ENCODE measurements around the gene NUCB1.
"Not testable (repeated sequence)": the region's sequence is repeated elsewhere in the genome, so short reads cannot be mapped to it uniquely, and the experiment has no call there.

The NUCB1 gene

DNA sequence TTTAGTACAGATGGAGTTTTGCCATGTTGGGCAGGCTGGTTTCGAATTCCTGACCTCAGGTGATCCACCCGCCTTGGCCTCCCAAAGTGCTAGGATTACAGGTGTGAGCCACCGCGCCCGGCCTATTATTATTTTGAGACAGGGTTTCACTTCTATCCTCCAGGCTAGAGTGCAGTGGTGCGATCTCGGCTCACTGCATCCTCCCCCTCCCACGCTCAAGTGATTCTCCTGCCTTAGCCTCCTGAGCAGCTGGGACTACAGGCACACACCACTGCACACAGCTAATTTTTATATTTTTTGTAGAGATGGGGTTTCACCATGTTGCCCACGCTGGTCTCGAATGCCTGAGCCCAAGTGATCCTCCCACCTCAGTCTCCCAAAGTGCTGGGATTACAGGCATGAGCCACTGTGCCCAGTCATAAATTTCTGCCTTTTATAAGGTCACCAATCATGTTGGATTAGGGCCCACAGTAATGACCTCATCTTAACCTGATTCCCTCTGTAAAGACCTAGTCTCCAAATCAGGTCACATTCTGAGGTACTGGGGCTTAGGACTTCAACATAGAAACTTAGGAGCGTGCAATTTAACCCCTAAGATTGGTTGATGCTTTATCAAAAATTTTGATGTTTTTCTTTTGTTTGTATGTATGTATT is 9.4 kb downstream of the NUCB1 start:
- WGBS (ENCODE audit: extremely low coverage, insufficient coverage, insufficient read length), result no CpG with 5 or more reads among the region's 11 CpGs
- not testable (repeated sequence) for H3K9me3 ChIP-seq (ENCODE audit: insufficient read depth, low read depth, low read length)

DNA sequence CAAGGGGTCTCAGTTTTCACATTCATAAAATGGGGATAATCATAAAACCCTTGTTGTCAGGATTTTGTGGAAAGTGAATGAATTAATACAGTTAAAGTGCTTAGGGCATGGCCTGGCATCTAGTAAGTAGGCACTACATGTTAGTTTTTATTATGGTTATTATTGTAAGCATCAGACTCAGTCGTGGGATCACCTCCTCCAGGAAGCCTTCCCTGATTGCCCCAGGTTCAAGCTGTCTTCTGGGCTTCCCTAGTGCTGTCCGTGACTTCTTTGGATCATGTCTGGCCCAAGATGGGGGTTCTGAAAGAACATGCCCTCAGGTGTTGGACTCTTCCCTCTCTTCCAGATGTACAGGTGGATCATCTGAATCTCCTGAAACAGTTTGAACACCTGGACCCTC is 10.7 kb downstream of the NUCB1 start:
- H3K18ac ChIP-seq (ENCODE audit: low read length), result no peak overlapping the region
- no peak overlapping the region for H2BK12ac ChIP-seq (ENCODE audit: low read length)
- no peak overlapping the region for H3K4ac ChIP-seq (ENCODE audit: low read depth, low read length)
- H3K27me3 ChIP-seq (ENCODE audit: insufficient read depth, low read length), result no peaks in the 10 kb centered on the region
- H4K8ac ChIP-seq (ENCODE audit: low read depth, low read length), result no peak overlapping the region
- no peak overlapping the region for H2BK5ac ChIP-seq (ENCODE audit: low read depth, low read length, poor library complexity)
- H3K27ac ChIP-seq (ENCODE audit: low read depth, low read length), result no peak overlapping the region
- H3K14ac ChIP-seq (ENCODE audit: low read length), result no peak overlapping the region
- peaks cover 0 to 4% of the 10 kb centered on the region in 2 experiments for H3K4me1 ChIP-seq (ENCODE audit: control insufficient read depth in 1 of 2, insufficient read depth in 2 of 2, low read length in 2 of 2)
- WGBS (ENCODE audit: extremely low coverage, insufficient coverage, insufficient read length), result no CpG with 5 or more reads among the region's 2 CpGs
- no peak overlapping the region for H2BK120ac ChIP-seq (ENCODE audit: insufficient read depth, low read length, poor library complexity)
- no peak overlapping the region for H3K23ac ChIP-seq (ENCODE audit: low read length)
- H3K36me3 ChIP-seq (ENCODE audit: control insufficient read depth in 1 of 2, insufficient read depth in 2 of 2, low read length in 2 of 2), result peaks cover 50 to 52% of the 10 kb centered on the region in 2 experiments
- no peak for DNase-seq
- H3K9ac ChIP-seq (ENCODE audit: low read length), result no peak overlapping the region
- no peaks in the 10 kb centered on the region for H3K79me1 ChIP-seq (ENCODE audit: low read length)
- no peak overlapping the region for H2AFZ ChIP-seq (ENCODE audit: insufficient read depth, low read length, poor library complexity)
- no peaks in the 10 kb centered on the region for H3K9me3 ChIP-seq (ENCODE audit: insufficient read depth, low read depth, low read length)
- no peak overlapping the region for H4K12ac ChIP-seq (ENCODE audit: low read depth, low read length)
- no peak overlapping the region for H3K4me3 ChIP-seq (ENCODE audit: low read depth, low read length)
- no peak overlapping the region for H4K91ac ChIP-seq (ENCODE audit: low read depth, low read length)
- H2AK5ac ChIP-seq (ENCODE audit: low read length), result no peak overlapping the region
- H3K79me2 ChIP-seq (ENCODE audit: control insufficient read depth, insufficient read depth, low read length, poor library complexity), result no peaks in the 10 kb centered on the region
- no peak overlapping the region for H3K4me2 ChIP-seq (ENCODE audit: low read length)

More for the DNA sequence above, 9.4 kb downstream of the NUCB1 start:
- H2AFZ ChIP-seq (ENCODE audit: insufficient read depth, low read length, poor library complexity); H2AK5ac ChIP-seq (ENCODE audit: low read length); H3K14ac ChIP-seq (ENCODE audit: low read length); H3K23ac ChIP-seq (ENCODE audit: low read length); H2BK5ac ChIP-seq (ENCODE audit: low read depth, low read length, poor library complexity); H3K4me1 ChIP-seq (ENCODE audit: control insufficient read depth in 1 of 2, insufficient read depth in 2 of 2, low read length in 2 of 2); H2BK120ac ChIP-seq (ENCODE audit: insufficient read depth, low read length, poor library complexity); H3K27me3 ChIP-seq (ENCODE audit: insufficient read depth, low read length); H3K27ac ChIP-seq (ENCODE audit: low read depth, low read length); H3K18ac ChIP-seq (ENCODE audit: low read length); H3K4me2 ChIP-seq (ENCODE audit: low read length); H4K91ac ChIP-seq (ENCODE audit: low read depth, low read length); H3K4ac ChIP-seq (ENCODE audit: low read depth, low read length); H4K12ac ChIP-seq (ENCODE audit: low read depth, low read length); H3K79me1 ChIP-seq (ENCODE audit: low read length); H2BK12ac ChIP-seq (ENCODE audit: low read length); H3K79me2 ChIP-seq (ENCODE audit: control insufficient read depth, insufficient read depth, low read length, poor library complexity); H3K9ac ChIP-seq (ENCODE audit: low read length); H4K8ac ChIP-seq (ENCODE audit: low read depth, low read length); H3K4me3 ChIP-seq (ENCODE audit: low read depth, low read length); DNase-seq: not testable (repeated sequence)
- H3K36me3 ChIP-seq (ENCODE audit: control insufficient read depth in 1 of 2, insufficient read depth in 2 of 2, low read length in 2 of 2), result peaks cover 53 to 58% of the 10 kb centered on the region in 2 experiments

GRCh38 chr19:48913114-48913889 is 13.2 kb downstream of the NUCB1 start:
- Histone ChIP-seq H3K27ac (ENCODE audit: low read depth, low read length) (no peak overlapping the region), H4K12ac (ENCODE audit: low read depth, low read length) (peak overlapping the region; percentile 4)
- WGBS (ENCODE audit: extremely low coverage, insufficient coverage, insufficient read length), result no CpG with 5 or more reads among the region's 9 CpGs

DNA sequence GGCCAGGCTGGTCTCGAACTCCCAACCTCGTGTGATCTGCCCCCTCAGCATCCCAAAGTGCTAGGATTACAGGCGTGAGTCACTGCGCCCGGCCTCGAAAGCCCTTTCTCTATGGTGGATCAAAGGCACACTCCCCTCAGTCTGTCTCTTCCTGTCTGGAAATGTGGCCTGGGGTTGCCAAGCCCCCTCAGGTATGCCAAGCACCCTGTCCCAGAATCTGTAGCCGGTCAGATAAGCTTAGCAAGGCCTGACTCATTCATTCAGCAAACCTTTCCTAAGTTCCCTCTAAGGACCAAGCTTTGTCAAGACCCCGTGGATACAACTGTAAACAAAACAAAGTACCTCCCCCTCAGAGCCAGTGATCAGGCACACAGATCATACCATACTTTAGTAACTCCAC is 14.1 kb downstream of the NUCB1 start:
- H3K79me2 ChIP-seq (ENCODE audit: control insufficient read depth, insufficient read depth, low read length, poor library complexity), result no peaks in the 10 kb centered on the region

More at GRCh38 chr19:48913114-48913889, 13.2 kb downstream of the NUCB1 start:
- Histone ChIP-seq H2BK5ac (ENCODE audit: low read depth, low read length, poor library complexity) (no peak overlapping the region), H2AK5ac (ENCODE audit: low read length) (no peak overlapping the region), H3K4me2 (ENCODE audit: low read length) (no peak overlapping the region), H3K14ac (ENCODE audit: low read length) (no peak overlapping the region), H3K18ac (ENCODE audit: low read length) (no peak overlapping the region), H3K27me3 (ENCODE audit: insufficient read depth, low read length) (no peaks in the 10 kb centered on the region), H3K79me1 (ENCODE audit: low read length) (no peaks in the 10 kb centered on the region), H3K23ac (ENCODE audit: low read length) (no peak overlapping the region), H3K36me3 (ENCODE audit: control insufficient read depth in 1 of 2, insufficient read depth in 2 of 2, low read length in 2 of 2) (peaks cover 52 to 58% of the 10 kb centered on the region in 2 experiments), H3K79me2 (ENCODE audit: control insufficient read depth, insufficient read depth, low read length, poor library complexity) (no peaks in the 10 kb centered on the region), H3K4me3 (ENCODE audit: low read depth, low read length) (no peak overlapping the region), H3K4me1 (ENCODE audit: control insufficient read depth in 1 of 2, insufficient read depth in 2 of 2, low read length in 2 of 2) (peaks cover 0 to 4% of the 10 kb centered on the region in 2 experiments), H4K8ac (ENCODE audit: low read depth, low read length) (peak overlapping the region; percentile 40), H3K4ac (ENCODE audit: low read depth, low read length) (no peak overlapping the region), H3K9ac (ENCODE audit: low read length) (no peak overlapping the region), H2BK12ac (ENCODE audit: low read length) (peak overlapping the region; percentile 24), H2AFZ (ENCODE audit: insufficient read depth, low read length, poor library complexity) (no peak overlapping the region), H4K91ac (ENCODE audit: low read depth, low read length) (no peak overlapping the region), H3K9me3 (ENCODE audit: insufficient read depth, low read depth, low read length) (no peaks in the 10 kb centered on the region), H2BK120ac (ENCODE audit: insufficient read depth, low read length, poor library complexity) (no peak overlapping the region)
- peak; percentile 55 to 76 for DNase-seq

More for the DNA sequence above, 14.1 kb downstream of the NUCB1 start:
- no peak overlapping the region for H3K14ac ChIP-seq (ENCODE audit: low read length)
- no peak overlapping the region for H4K12ac ChIP-seq (ENCODE audit: low read depth, low read length)
- H4K8ac ChIP-seq (ENCODE audit: low read depth, low read length), result no peak overlapping the region
- H3K18ac ChIP-seq (ENCODE audit: low read length), result no peak overlapping the region
- no peaks in the 10 kb centered on the region for H3K79me1 ChIP-seq (ENCODE audit: low read length)
- peaks cover 0 to 4% of the 10 kb centered on the region in 2 experiments for H3K4me1 ChIP-seq (ENCODE audit: control insufficient read depth in 1 of 2, insufficient read depth in 2 of 2, low read length in 2 of 2)
- no peak overlapping the region for H2AK5ac ChIP-seq (ENCODE audit: low read length)
- H3K23ac ChIP-seq (ENCODE audit: low read length), result no peak overlapping the region
- H3K9ac ChIP-seq (ENCODE audit: low read length), result no peak overlapping the region
- DNase-seq, result peak; percentile 84 to 92
- peaks cover 54 to 59% of the 10 kb centered on the region in 2 experiments for H3K36me3 ChIP-seq (ENCODE audit: control insufficient read depth in 1 of 2, insufficient read depth in 2 of 2, low read length in 2 of 2)
- no peaks in the 10 kb centered on the region for H3K27me3 ChIP-seq (ENCODE audit: insufficient read depth, low read length)
- WGBS (ENCODE audit: extremely low coverage, insufficient coverage, insufficient read length), result no CpG with 5 or more reads among the region's 8 CpGs
- H4K91ac ChIP-seq (ENCODE audit: low read depth, low read length), result no peak overlapping the region
- no peak overlapping the region for H3K4ac ChIP-seq (ENCODE audit: low read depth, low read length)
- H2BK5ac ChIP-seq (ENCODE audit: low read depth, low read length, poor library complexity), result no peak overlapping the region
- H3K4me3 ChIP-seq (ENCODE audit: low read depth, low read length), result no peak overlapping the region
- H2AFZ ChIP-seq (ENCODE audit: insufficient read depth, low read length, poor library complexity), result no peak overlapping the region
- H3K4me2 ChIP-seq (ENCODE audit: low read length), result no peak overlapping the region
- H3K27ac ChIP-seq (ENCODE audit: low read depth, low read length), result no peak overlapping the region
- no peak overlapping the region for H2BK12ac ChIP-seq (ENCODE audit: low read length)
- H3K9me3 ChIP-seq (ENCODE audit: insufficient read depth, low read depth, low read length), result no peaks in the 10 kb centered on the region
- H2BK120ac ChIP-seq (ENCODE audit: insufficient read depth, low read length, poor library complexity), result no peak overlapping the region

All from trophoblast cell (in vitro differentiated cells and primary cell).